WTC11 (cell line): ENCODE data around the gene TRIM10. TPM values are rescaled to one million over a fixed set of nuclear protein-coding genes. Genes with fewer than 3 reads are reported as not detected.

Experiments used
- ATAC-seq: fragments of 200-7000 bp; cut with Tn5 transposase; 2 replicates; pipeline ENCODE4 v1.10.0; 2021; ENCODE audit warnings: mild to moderate bottlenecking, moderate library complexity
- CTCF ChIA-PET: fragments of 300-600 bp; sonication (Branson Sonifier 250); formaldehyde crosslinking; loops from one replicate; lab custom pipeline; 2021; ENCODE audit warnings: antibody characterized with exemption; lab: Charles Lee
- POLR2A ChIA-PET: fragments of 350-600 bp; sonication (Branson Sonifier 250); formaldehyde crosslinking; loops from one replicate; lab custom pipeline; 2021; ENCODE audit warnings: antibody characterized with exemption; lab: Charles Lee
- DNase-seq: peaks from one replicate; pipeline ENCODE4 v3.0.0; 2021; ENCODE audit warnings: low spot score
- H3K27ac Mint-ChIP-seq: 2 replicates; pipeline ENCODE4 v1.8.0; 2021; ENCODE audit warnings: mixed read lengths
- H3K27me3 Mint-ChIP-seq: 2 replicates; pipeline ENCODE4 v1.8.0; 2021; ENCODE audit warnings: low read depth, mild to moderate bottlenecking, moderate library complexity, mixed read lengths
- H3K36me3 Mint-ChIP-seq: 2 replicates; pipeline ENCODE4 v1.8.0; 2021; ENCODE audit warnings: mixed read lengths
- H3K4me1 Mint-ChIP-seq: 2 replicates; pipeline ENCODE4 v1.8.0; 2022; ENCODE audit warnings: mixed read lengths
- H3K4me3 Mint-ChIP-seq: 2 replicates; pipeline ENCODE4 v1.8.0; 2021; ENCODE audit warnings: mild to moderate bottlenecking, moderate library complexity, mixed read lengths
- H3K9me3 Mint-ChIP-seq: 2 replicates; pipeline ENCODE4 v1.8.0; 2021; ENCODE audit warnings: mixed read lengths
- FOXP1 ChIP-seq: sonication (generic); formaldehyde crosslinking; IDR thresholded peaks from 2 replicates; pipeline ENCODE4 v1.8.0; 2022; ENCODE audit warnings: missing genetic modification reagents, mild to moderate bottlenecking, moderate library complexity, borderline replicate concordance
- JAZF1 ChIP-seq: fragments of 250-450 bp; sonication (Bioruptor Pico); IDR thresholded peaks from 2 replicates; pipeline ENCODE4 v1.9.0; 2021; ENCODE audit warnings: moderate library complexity, mild to moderate bottlenecking, inconsistent platforms
- NFE2L1 ChIP-seq: sonication (generic); formaldehyde crosslinking; IDR thresholded peaks from 2 replicates; pipeline ENCODE4 v1.8.1; 2023; ENCODE audit warnings: missing genetic modification reagents
- TEAD1 ChIP-seq: sonication (generic); formaldehyde crosslinking; IDR thresholded peaks from 2 replicates; pipeline ENCODE4 v1.8.0; 2022; ENCODE audit warnings: mild to moderate bottlenecking, missing genetic modification reagents
- ZNF121 ChIP-seq: sonication (generic); formaldehyde crosslinking; IDR thresholded peaks from 2 replicates; pipeline ENCODE4 v1.8.0; 2023; ENCODE audit warnings: missing genetic modification reagents
- ZNF219 ChIP-seq: sonication (generic); formaldehyde crosslinking; IDR thresholded peaks from 2 replicates; pipeline ENCODE4 v1.8.0; 2023; ENCODE audit warnings: missing genetic modification reagents, mild to moderate bottlenecking, borderline replicate concordance
- ZNF317 ChIP-seq: sonication (generic); formaldehyde crosslinking; IDR thresholded peaks from 2 replicates; pipeline ENCODE4 v1.8.1; 2023; ENCODE audit warnings: low read depth, mild to moderate bottlenecking, moderate library complexity, missing genetic modification reagents, borderline replicate concordance
- total RNA-seq: library from RNA; stranded (reverse); gene quantifications from 3 replicates; pipeline ENCODE4 v1.2.3, GENCODE V29; 2021
- TF ChIP-seq, protein P1 (sequence below): sonication (generic); formaldehyde crosslinking; IDR thresholded peaks from 2 replicates; pipeline ENCODE4 v1.8.0; 2022; ENCODE audit warnings: mild to moderate bottlenecking, missing genetic modification reagents
- TF ChIP-seq, protein P2 (sequence below): fragments of 250-450 bp; sonication (Bioruptor Pico); IDR thresholded peaks from 2 replicates; pipeline ENCODE4 v1.9.0; 2021; ENCODE audit warnings: mild to moderate bottlenecking
- TF ChIP-seq, protein P3 (sequence below): sonication (generic); formaldehyde crosslinking; IDR thresholded peaks from 2 replicates; pipeline ENCODE4 v1.8.0; 2023; ENCODE audit warnings: mild to moderate bottlenecking, missing genetic modification reagents
- TF ChIP-seq, protein P4 (sequence below): sonication (generic); formaldehyde crosslinking; IDR thresholded peaks from 2 replicates; pipeline ENCODE4 v1.8.1; 2023; ENCODE audit warnings: mild to moderate bottlenecking, missing genetic modification reagents
- TF ChIP-seq, protein P5 (sequence below): sonication (generic); formaldehyde crosslinking; IDR thresholded peaks from 2 replicates; pipeline ENCODE4 v1.8.1; 2023; ENCODE audit warnings: mild to moderate bottlenecking, missing genetic modification reagents, moderate library complexity
- TF ChIP-seq, protein P6 (sequence below): fragments of 200-600 bp; IDR thresholded peaks from 2 replicates; pipeline ENCODE4 v1.8.0; 2022; ENCODE audit warnings: antibody characterized with exemption
- TF ChIP-seq, protein P7 (sequence below): sonication (generic); formaldehyde crosslinking; IDR thresholded peaks from 2 replicates; pipeline ENCODE4 v1.8.1; 2022; ENCODE audit warnings: mild to moderate bottlenecking, missing genetic modification reagents, moderate library complexity, borderline replicate concordance
- TF ChIP-seq, protein P8 (sequence below): sonication (generic); formaldehyde crosslinking; IDR thresholded peaks from 2 replicates; pipeline ENCODE4 v1.8.1; 2022; ENCODE audit warnings: low read depth, mild to moderate bottlenecking, moderate library complexity, missing genetic modification reagents, borderline replicate concordance

Gene TRIM10
- total RNA-seq, 1 experiment from 2014 or later = 0.22 TPM

DNA sequence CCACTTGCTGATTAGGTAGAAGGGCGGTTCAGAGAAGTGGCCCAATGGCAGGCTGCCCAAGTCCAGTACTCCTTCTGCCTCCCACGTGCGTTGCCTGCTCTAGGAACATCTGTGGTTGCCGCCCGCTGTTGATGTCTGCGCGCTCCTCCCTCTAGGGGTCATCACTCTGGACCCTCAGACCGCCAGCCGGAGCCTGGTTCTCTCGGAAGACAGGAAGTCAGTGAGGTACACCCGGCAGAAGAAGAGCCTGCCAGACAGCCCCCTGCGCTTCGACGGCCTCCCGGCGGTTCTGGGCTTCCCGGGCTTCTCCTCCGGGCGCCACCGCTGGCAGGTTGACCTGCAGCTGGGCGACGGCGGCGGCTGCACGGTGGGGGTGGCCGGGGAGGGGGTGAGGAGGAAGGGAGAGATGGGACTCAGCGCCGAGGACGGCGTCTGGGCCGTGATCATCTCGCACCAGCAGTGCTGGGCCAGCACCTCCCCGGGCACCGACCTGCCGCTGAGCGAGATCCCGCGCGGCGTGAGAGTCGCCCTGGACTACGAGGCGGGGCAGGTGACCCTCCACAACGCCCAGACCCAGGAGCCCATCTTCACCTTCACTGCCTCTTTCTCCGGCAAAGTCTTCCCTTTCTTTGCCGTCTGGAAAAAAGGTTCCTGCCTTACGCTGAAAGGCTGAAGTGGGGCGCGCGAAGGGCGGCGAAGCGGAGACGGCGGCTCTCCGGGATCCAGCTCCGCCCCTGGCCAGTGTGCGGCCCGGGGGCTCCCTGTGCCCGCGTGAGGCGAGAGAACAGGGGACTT is 10.9 kb upstream of the TRIM10 start (continued):
- TF ChIP-seq, protein P1, sequence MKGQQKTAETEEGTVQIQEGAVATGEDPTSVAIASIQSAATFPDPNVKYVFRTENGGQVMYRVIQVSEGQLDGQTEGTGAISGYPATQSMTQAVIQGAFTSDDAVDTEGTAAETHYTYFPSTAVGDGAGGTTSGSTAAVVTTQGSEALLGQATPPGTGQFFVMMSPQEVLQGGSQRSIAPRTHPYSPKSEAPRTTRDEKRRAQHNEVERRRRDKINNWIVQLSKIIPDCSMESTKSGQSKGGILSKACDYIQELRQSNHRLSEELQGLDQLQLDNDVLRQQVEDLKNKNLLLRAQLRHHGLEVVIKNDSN (CRISPR knock-in tag) = peak; percentile 51; the same call in 1 of the 2 replicates
- TF ChIP-seq ZNF219 (CRISPR knock-in tag) = peak; percentile 88; the same call in 1 of the 2 replicates
- TF ChIP-seq, protein P2, sequence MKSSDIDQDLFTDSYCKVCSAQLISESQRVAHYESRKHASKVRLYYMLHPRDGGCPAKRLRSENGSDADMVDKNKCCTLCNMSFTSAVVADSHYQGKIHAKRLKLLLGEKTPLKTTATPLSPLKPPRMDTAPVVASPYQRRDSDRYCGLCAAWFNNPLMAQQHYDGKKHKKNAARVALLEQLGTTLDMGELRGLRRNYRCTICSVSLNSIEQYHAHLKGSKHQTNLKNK (CRISPR knock-in tag) = no peak
- TF ChIP-seq, protein P3, sequence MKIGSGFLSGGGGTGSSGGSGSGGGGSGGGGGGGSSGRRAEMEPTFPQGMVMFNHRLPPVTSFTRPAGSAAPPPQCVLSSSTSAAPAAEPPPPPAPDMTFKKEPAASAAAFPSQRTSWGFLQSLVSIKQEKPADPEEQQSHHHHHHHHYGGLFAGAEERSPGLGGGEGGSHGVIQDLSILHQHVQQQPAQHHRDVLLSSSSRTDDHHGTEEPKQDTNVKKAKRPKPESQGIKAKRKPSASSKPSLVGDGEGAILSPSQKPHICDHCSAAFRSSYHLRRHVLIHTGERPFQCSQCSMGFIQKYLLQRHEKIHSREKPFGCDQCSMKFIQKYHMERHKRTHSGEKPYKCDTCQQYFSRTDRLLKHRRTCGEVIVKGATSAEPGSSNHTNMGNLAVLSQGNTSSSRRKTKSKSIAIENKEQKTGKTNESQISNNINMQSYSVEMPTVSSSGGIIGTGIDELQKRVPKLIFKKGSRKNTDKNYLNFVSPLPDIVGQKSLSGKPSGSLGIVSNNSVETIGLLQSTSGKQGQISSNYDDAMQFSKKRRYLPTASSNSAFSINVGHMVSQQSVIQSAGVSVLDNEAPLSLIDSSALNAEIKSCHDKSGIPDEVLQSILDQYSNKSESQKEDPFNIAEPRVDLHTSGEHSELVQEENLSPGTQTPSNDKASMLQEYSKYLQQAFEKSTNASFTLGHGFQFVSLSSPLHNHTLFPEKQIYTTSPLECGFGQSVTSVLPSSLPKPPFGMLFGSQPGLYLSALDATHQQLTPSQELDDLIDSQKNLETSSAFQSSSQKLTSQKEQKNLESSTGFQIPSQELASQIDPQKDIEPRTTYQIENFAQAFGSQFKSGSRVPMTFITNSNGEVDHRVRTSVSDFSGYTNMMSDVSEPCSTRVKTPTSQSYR (CRISPR knock-in tag) = peak; percentile 52; the same call in 1 of the 2 replicates
- peak; percentile 93 for TF ChIP-seq TEAD1
- TF ChIP-seq, protein P4, sequence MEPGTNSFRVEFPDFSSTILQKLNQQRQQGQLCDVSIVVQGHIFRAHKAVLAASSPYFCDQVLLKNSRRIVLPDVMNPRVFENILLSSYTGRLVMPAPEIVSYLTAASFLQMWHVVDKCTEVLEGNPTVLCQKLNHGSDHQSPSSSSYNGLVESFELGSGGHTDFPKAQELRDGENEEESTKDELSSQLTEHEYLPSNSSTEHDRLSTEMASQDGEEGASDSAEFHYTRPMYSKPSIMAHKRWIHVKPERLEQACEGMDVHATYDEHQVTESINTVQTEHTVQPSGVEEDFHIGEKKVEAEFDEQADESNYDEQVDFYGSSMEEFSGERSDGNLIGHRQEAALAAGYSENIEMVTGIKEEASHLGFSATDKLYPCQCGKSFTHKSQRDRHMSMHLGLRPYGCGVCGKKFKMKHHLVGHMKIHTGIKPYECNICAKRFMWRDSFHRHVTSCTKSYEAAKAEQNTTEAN (CRISPR knock-in tag) = peak; percentile 86
- peak; percentile 84; the same call in 1 of the 2 replicates for TF ChIP-seq FOXP1 (CRISPR knock-in tag)
- no peak; the same call in 1 of the 2 replicates for TF ChIP-seq ZNF317

DNA sequence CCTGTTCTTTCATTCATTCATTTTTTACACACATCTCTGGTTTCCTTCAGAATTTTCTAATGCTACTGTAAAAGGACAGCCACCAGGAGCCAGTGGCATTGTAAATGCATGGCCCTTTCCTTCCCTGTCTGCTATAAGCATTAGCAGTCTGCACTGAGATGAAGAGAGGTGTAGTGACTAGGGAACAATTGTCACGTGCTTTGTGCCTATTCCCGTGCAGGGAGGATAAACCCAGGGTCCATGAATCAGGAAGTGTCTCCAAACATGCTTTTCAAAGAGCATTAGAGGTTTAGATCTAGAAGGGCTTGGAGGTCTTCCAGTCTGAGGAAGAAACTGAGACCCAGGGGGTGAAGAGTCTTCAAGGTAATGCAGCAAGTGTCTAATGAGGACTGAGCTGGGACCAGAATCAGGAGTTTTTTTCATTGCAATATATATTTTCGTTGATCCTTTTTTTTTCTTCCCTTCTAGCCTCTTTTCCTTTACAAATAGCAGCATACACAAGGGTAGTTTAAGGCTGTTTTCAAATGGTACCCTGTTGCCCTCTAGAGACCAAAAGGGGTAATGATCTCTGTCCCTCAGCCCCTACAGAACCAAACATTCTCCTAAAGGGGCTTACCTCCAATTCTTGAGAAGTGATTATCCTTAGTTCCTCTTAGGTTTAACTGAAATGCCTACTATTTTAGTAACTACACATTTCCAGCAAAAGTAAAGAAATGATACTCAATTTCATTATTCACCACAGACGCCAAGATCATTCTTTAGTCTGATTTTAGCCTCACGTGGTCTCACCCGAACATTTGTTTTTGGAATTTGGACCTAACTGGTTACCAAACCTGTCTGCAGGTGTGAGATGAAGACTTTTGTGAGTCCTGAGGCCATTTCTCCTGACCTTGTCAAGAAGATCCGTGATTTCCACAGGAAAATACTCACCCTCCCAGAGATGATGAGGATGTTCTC is 8.9 kb upstream of the TRIM10 start:
- Mint-ChIP-seq H3K9me3 (no peaks in the 10 kb centered on the region; the same call in 1 of the 2 replicates), H3K4me1 (peaks cover 12% of the 10 kb centered on the region), H3K4me3 (no peak overlapping the region), H3K27me3 (peaks cover 78% of the 10 kb centered on the region), H3K36me3 (no peaks in the 10 kb centered on the region), H3K27ac (no peak overlapping the region)
- CTCF ChIA-PET = interaction anchor here (0.9 to 3.5 kb wide), 3 partner anchors 14 to 67 kb away, joined by 4 to 25 read pairs (median 5); no protein-coding TSS in a partner anchor
- no peak for DNase-seq
- ATAC-seq = peak; percentile 79
- TF ChIP-seq, protein P5, sequence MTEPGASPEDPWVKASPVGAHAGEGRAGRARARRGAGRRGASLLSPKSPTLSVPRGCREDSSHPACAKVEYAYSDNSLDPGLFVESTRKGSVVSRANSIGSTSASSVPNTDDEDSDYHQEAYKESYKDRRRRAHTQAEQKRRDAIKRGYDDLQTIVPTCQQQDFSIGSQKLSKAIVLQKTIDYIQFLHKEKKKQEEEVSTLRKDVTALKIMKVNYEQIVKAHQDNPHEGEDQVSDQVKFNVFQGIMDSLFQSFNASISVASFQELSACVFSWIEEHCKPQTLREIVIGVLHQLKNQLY (CRISPR knock-in tag) = no peak
- TF ChIP-seq, protein P6, sequence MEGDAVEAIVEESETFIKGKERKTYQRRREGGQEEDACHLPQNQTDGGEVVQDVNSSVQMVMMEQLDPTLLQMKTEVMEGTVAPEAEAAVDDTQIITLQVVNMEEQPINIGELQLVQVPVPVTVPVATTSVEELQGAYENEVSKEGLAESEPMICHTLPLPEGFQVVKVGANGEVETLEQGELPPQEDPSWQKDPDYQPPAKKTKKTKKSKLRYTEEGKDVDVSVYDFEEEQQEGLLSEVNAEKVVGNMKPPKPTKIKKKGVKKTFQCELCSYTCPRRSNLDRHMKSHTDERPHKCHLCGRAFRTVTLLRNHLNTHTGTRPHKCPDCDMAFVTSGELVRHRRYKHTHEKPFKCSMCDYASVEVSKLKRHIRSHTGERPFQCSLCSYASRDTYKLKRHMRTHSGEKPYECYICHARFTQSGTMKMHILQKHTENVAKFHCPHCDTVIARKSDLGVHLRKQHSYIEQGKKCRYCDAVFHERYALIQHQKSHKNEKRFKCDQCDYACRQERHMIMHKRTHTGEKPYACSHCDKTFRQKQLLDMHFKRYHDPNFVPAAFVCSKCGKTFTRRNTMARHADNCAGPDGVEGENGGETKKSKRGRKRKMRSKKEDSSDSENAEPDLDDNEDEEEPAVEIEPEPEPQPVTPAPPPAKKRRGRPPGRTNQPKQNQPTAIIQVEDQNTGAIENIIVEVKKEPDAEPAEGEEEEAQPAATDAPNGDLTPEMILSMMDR = peak; percentile 74
- POLR2A ChIA-PET = no interaction called here

DNA sequence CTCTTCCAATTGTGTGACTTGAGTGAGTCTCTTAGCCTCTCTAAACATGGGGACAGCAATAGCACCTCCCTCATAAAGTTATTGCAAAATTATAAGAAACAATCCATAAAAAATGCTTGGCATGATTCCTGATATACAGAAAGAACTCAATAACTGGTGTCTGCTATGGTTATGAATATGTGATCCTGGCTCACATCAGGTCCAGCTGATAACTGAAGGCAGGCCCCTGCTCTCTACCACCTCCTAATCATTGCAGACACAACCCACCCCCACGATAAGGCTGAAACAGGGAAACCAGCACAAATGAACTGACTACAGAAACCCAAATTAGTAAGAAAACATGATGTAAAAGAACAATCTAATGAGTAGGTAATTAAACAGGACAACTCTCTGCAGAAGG is 7.7 kb upstream of the TRIM10 start:
- POLR2A ChIA-PET = no interaction called here
- no peaks in the 10 kb centered on the region; the same call in 1 of the 2 replicates for H3K9me3 Mint-ChIP-seq
- ATAC-seq (no peak), DNase-seq (no peak)
- H3K36me3 Mint-ChIP-seq = no peaks in the 10 kb centered on the region
- CTCF ChIA-PET = interaction anchor here (1.1 to 1.8 kb wide), 3 partner anchors 66 to 321 kb away, joined by 3 to 8 read pairs (median 3); no protein-coding TSS in a partner anchor
- H3K27ac Mint-ChIP-seq = no peak overlapping the region
- H3K4me1 Mint-ChIP-seq = peaks cover 9% of the 10 kb centered on the region
- peaks cover 73% of the 10 kb centered on the region for H3K27me3 Mint-ChIP-seq
- H3K4me3 Mint-ChIP-seq = no peak overlapping the region
- no peak for TF ChIP-seq ZNF219 (CRISPR knock-in tag)
- TF ChIP-seq, protein P7, sequence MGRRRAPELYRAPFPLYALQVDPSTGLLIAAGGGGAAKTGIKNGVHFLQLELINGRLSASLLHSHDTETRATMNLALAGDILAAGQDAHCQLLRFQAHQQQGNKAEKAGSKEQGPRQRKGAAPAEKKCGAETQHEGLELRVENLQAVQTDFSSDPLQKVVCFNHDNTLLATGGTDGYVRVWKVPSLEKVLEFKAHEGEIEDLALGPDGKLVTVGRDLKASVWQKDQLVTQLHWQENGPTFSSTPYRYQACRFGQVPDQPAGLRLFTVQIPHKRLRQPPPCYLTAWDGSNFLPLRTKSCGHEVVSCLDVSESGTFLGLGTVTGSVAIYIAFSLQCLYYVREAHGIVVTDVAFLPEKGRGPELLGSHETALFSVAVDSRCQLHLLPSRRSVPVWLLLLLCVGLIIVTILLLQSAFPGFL (CRISPR knock-in tag) = no peak
- TF ChIP-seq, protein P1 (CRISPR knock-in tag) = no peak
- no peak for TF ChIP-seq NFE2L1 (CRISPR knock-in tag)
- TF ChIP-seq, protein P8, sequence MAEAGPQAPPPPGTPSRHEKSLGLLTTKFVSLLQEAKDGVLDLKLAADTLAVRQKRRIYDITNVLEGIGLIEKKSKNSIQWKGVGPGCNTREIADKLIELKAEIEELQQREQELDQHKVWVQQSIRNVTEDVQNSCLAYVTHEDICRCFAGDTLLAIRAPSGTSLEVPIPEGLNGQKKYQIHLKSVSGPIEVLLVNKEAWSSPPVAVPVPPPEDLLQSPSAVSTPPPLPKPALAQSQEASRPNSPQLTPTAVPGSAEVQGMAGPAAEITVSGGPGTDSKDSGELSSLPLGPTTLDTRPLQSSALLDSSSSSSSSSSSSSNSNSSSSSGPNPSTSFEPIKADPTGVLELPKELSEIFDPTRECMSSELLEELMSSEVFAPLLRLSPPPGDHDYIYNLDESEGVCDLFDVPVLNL (CRISPR knock-in tag) = no peak
- TF ChIP-seq TEAD1 = no peak
- TF ChIP-seq FOXP1 (CRISPR knock-in tag) = no peak
- TF ChIP-seq JAZF1 = no peak
- no peak for TF ChIP-seq ZNF121 (CRISPR knock-in tag)
- no peak for TF ChIP-seq ZNF317
